Stimulated activated naive B cell treated with anti-CD40 and anti-IgM and Interleukin-4, amounts not matched to agents 10 μg/mL and 1 μg/mL and 100 μg/mL, for 72 hours (primary cell): ENCODE data around the gene THAP11.

ENCODE experiments used
- ATAC-seq, 2 donors: fragments of 150-1000 bp; cut with Tn5 transposase; replicated peaks; 2 replicates each; pipeline ENCODE4 v1.10.0; 2021; ENCODE audit warnings: moderate library complexity in 1 of 2
- DNase-seq: peaks from one replicate; pipeline ENCODE4 v3.0.0; 2021
- H3K27ac Mint-ChIP-seq: one replicate; pipeline ENCODE4 v1.8.0; 2022; ENCODE audit warnings: mild to moderate bottlenecking, mixed read lengths
- H3K27me3 Mint-ChIP-seq, 2 donors: one replicate each; pipeline ENCODE4 v1.8.0; 2022; ENCODE audit warnings: mixed read lengths in 2 of 2
- H3K36me3 Mint-ChIP-seq, 2 donors: one replicate each; pipeline ENCODE4 v1.8.0; 2022; ENCODE audit warnings: mixed read lengths in 2 of 2, mild to moderate bottlenecking in 1 of 2
- H3K4me1 Mint-ChIP-seq, 2 donors: one replicate each; pipeline ENCODE4 v1.8.0; 2022; ENCODE audit warnings: mixed read lengths in 2 of 2, mild to moderate bottlenecking in 1 of 2
- H3K4me3 Mint-ChIP-seq, 2 donors: one replicate each; pipeline ENCODE4 v1.8.0; 2022; ENCODE audit warnings: mild to moderate bottlenecking in 2 of 2, mixed read lengths in 2 of 2, moderate library complexity in 1 of 2
- H3K9me3 Mint-ChIP-seq, 2 donors: one replicate each; pipeline ENCODE4 v1.8.0; 2022; ENCODE audit warnings: mixed read lengths in 2 of 2, mild to moderate bottlenecking in 1 of 2

The THAP11 gene

GRCh38 chr16:67845291-67846062, 3.4 kb downstream of the THAP11 start:
- H3K9me3 Mint-ChIP-seq: no peaks in the 10 kb centered on the region
- peaks cover 9 to 15% of the 10 kb centered on the region in 2 donors for H3K36me3 Mint-ChIP-seq
- H3K4me3 Mint-ChIP-seq: peak overlapping the region; percentile 93 to 97
- H3K27me3 Mint-ChIP-seq: no peaks in the 10 kb centered on the region
- peaks cover 35 to 62% of the 10 kb centered on the region in 2 donors for H3K4me1 Mint-ChIP-seq
- ATAC-seq (no peak), DNase-seq (no peak)
- H3K27ac Mint-ChIP-seq: peak overlapping the region; percentile 94

- H3K27me3 Mint-ChIP-seq: no peaks in the 10 kb centered on the region
- H3K4me1 Mint-ChIP-seq: peaks cover 35 to 62% of the 10 kb centered on the region in 2 donors
- peak overlapping the region; percentile 93 to 97 for H3K4me3 Mint-ChIP-seq
- peak overlapping the region; percentile 94 for H3K27ac Mint-ChIP-seq
- DNase-seq: no peak
- H3K9me3 Mint-ChIP-seq: no peaks in the 10 kb centered on the region
- peaks cover 9 to 15% of the 10 kb centered on the region in 2 donors for H3K36me3 Mint-ChIP-seq
- no peak for ATAC-seq
Measured at GRCh38 chr16:67846063-67846319, 3.9 kb downstream of the THAP11 start.

GRCh38 chr16:67846320-67847063, 4.4 kb downstream of the THAP11 start, which contains the start of gene NUTF2:
NUTF2 (plus strand) TSS chr16:67846933; CDS start chr16:67865131, 18,198 bp downstream.
- Mint-ChIP-seq H3K4me1 (peaks cover 34 to 60% of the 10 kb centered on the region in 2 donors), H3K27ac (peak within 1 kb of the TSS; percentile 94), H3K36me3 (peaks cover 9 to 15% of the 10 kb centered on the region in 2 donors), H3K9me3 (no peaks in the 10 kb centered on the region), H3K27me3 (no peaks in the 10 kb centered on the region), H3K4me3 (peak within 1 kb of the TSS; percentile 93 to 97)
- ATAC-seq (peak; percentile 71 to 76), DNase-seq (peak; percentile 96)

GRCh38 chr16:67847064-67847861, 5.1 kb downstream of the THAP11 start, which contains the start of gene CENPT:
CENPT (minus strand) TSS chr16:67847693; CDS start chr16:67833859, 13,834 bp downstream.
- DNase-seq: peak; percentile 11
- ATAC-seq: peak; percentile 59 to 60
- no peaks in the 10 kb centered on the region for H3K9me3 Mint-ChIP-seq
- H3K4me3 Mint-ChIP-seq: peak within 1 kb of the TSS; percentile 93 to 97
- H3K4me1 Mint-ChIP-seq: peaks cover 33 to 57% of the 10 kb centered on the region in 2 donors
- H3K36me3 Mint-ChIP-seq: peaks cover 9 to 15% of the 10 kb centered on the region in 2 donors
- peak within 1 kb of the TSS; percentile 94 for H3K27ac Mint-ChIP-seq
- no peaks in the 10 kb centered on the region for H3K27me3 Mint-ChIP-seq

- DNase-seq (no peak), ATAC-seq (no peak)
- Mint-ChIP-seq H3K27ac (no peak overlapping the region), H3K36me3 (peaks cover 9 to 15% of the 10 kb centered on the region in 2 donors), H3K27me3 (no peaks in the 10 kb centered on the region), H3K4me1 (peaks cover 28 to 52% of the 10 kb centered on the region in 2 donors), H3K9me3 (no peaks in the 10 kb centered on the region), H3K4me3 (peak overlapping the region; percentile 92 to 97)
Measured at GRCh38 chr16:67848118-67848517, 6.0 kb downstream of the THAP11 start.

GRCh38 chr16:67853670-67854069, 11.6 kb downstream of the THAP11 start:
- Mint-ChIP-seq H3K27me3 (no peaks in the 10 kb centered on the region), H3K36me3 (peaks cover 18 to 30% of the 10 kb centered on the region in 2 donors), H3K4me1 (peaks cover 28 to 53% of the 10 kb centered on the region in 2 donors), H3K9me3 (no peaks in the 10 kb centered on the region), H3K4me3 (no peak overlapping the region), H3K27ac (no peak overlapping the region)
- DNase-seq (no peak), ATAC-seq (no peak)

- H3K27ac Mint-ChIP-seq: no peak overlapping the region
- ATAC-seq: no peak
Measured at GRCh38 chr16:67855789-67856188, 13.7 kb downstream of the THAP11 start.

GRCh38 chr16:67856927-67857546, 14.9 kb downstream of the THAP11 start:
- Mint-ChIP-seq H3K27me3 (no peaks in the 10 kb centered on the region), H3K4me1 (peaks cover 28 to 53% of the 10 kb centered on the region in 2 donors), H3K27ac (peak overlapping the region; percentile 84), H3K4me3 (no peak overlapping the region), H3K9me3 (no peaks in the 10 kb centered on the region), H3K36me3 (peaks cover 22 to 36% of the 10 kb centered on the region in 2 donors)
- DNase-seq (no peak), ATAC-seq (no peak)

More at GRCh38 chr16:67855789-67856188, 13.7 kb downstream of the THAP11 start:
- H3K4me1 Mint-ChIP-seq: peaks cover 25 to 43% of the 10 kb centered on the region in 2 donors
- H3K9me3 Mint-ChIP-seq: no peaks in the 10 kb centered on the region
- no peak for DNase-seq
- H3K4me3 Mint-ChIP-seq: no peak overlapping the region
- H3K36me3 Mint-ChIP-seq: peaks cover 19 to 29% of the 10 kb centered on the region in 2 donors
- H3K27me3 Mint-ChIP-seq: no peaks in the 10 kb centered on the region

- Mint-ChIP-seq H3K4me1 (peaks cover 28 to 55% of the 10 kb centered on the region in 2 donors), H3K27me3 (no peaks in the 10 kb centered on the region), H3K4me3 (no peak overlapping the region), H3K36me3 (peaks cover 22 to 37% of the 10 kb centered on the region in 2 donors), H3K9me3 (no peaks in the 10 kb centered on the region), H3K27ac (no peak overlapping the region)
- peak; percentile 45 to 59 for ATAC-seq
- no peak for DNase-seq
Measured at GRCh38 chr16:67857547-67858233, 15.6 kb downstream of the THAP11 start.

- no peak for DNase-seq
- H3K9me3 Mint-ChIP-seq: no peaks in the 10 kb centered on the region
- peak overlapping the region; percentile 60 for H3K27ac Mint-ChIP-seq
- H3K36me3 Mint-ChIP-seq: peaks cover 22 to 37% of the 10 kb centered on the region in 2 donors
- peaks cover 30 to 55% of the 10 kb centered on the region in 2 donors for H3K4me1 Mint-ChIP-seq
- no peaks in the 10 kb centered on the region for H3K27me3 Mint-ChIP-seq
- no peak overlapping the region for H3K4me3 Mint-ChIP-seq
- ATAC-seq: no peak
Measured at GRCh38 chr16:67858500-67858899, 16.4 kb downstream of the THAP11 start.

- no peaks in the 10 kb centered on the region for H3K9me3 Mint-ChIP-seq
- H3K27ac Mint-ChIP-seq: no peak overlapping the region
- DNase-seq (no peak), ATAC-seq (no peak)
- H3K36me3 Mint-ChIP-seq: peaks cover 26 to 37% of the 10 kb centered on the region in 2 donors
- no peak overlapping the region for H3K4me3 Mint-ChIP-seq
- peaks cover 24 to 40% of the 10 kb centered on the region in 2 donors for H3K4me1 Mint-ChIP-seq
- H3K27me3 Mint-ChIP-seq: no peaks in the 10 kb centered on the region
Measured at GRCh38 chr16:67860589-67861398, 18.7 kb downstream of the THAP11 start.

- H3K4me3 Mint-ChIP-seq: no peak overlapping the region
- H3K9me3 Mint-ChIP-seq: no peaks in the 10 kb centered on the region
- peaks cover 26 to 39% of the 10 kb centered on the region in 2 donors for H3K36me3 Mint-ChIP-seq
- peak overlapping the region; percentile 69 for H3K27ac Mint-ChIP-seq
- ATAC-seq (no peak), DNase-seq (no peak)
- H3K27me3 Mint-ChIP-seq: no peaks in the 10 kb centered on the region
- H3K4me1 Mint-ChIP-seq: peaks cover 21 to 33% of the 10 kb centered on the region in 2 donors
Measured at GRCh38 chr16:67861877-67862276, 19.8 kb downstream of the THAP11 start.
